Measurements from ENCODE around the gene ZNF853.
"Not testable (repeated sequence)": the region's sequence is repeated elsewhere in the genome, so short reads cannot be mapped to it uniquely, and the experiment has no call there.

The ZNF853 gene

GRCh38 chr7:6655636-6656385 lies 40.4 kb downstream of the ZNF853 start:
- no peak for DNase-seq (ENCODE audit: insufficient read length, low spot score)
- FAIRE-seq, result no peak
- no peak for TF ChIP-seq POLR2A (IDR thresholded peaks at IDR 0.05; ENCODE audit: low read depth, low read length)

- TF ChIP-seq POLR2A (IDR thresholded peaks at IDR 0.05; ENCODE audit: low read depth, low read length), result no peak
- FAIRE-seq (no peak), DNase-seq (ENCODE audit: insufficient read length, low spot score) (no peak)
These were observed 41.0 kb downstream of the ZNF853 start for GRCh38 chr7:6656413-6656812.

GRCh38 chr7:6658618-6659345 lies 43.4 kb downstream of the ZNF853 start:
- TF ChIP-seq POLR2A (IDR thresholded peaks at IDR 0.05; ENCODE audit: low read depth, low read length), result no peak
- DNase-seq (ENCODE audit: insufficient read length, low spot score) (peak; percentile 74), FAIRE-seq (no peak)

GRCh38 chr7:6670851-6671250 lies 55.4 kb downstream of the ZNF853 start:
- not testable (repeated sequence) for FAIRE-seq

More at GRCh38 chr7:6670851-6671250, 55.4 kb downstream of the ZNF853 start:
- not testable (repeated sequence) for DNase-seq (ENCODE audit: insufficient read length, low spot score)

All from H54 (cell line).